Activated T-cell treated with anti-CD3 and anti-CD28 coated beads for 4 hours (primary cell): ENCODE results near the gene KRTAP5-2.
"Not testable (repeated sequence)": the region's sequence is repeated elsewhere in the genome, so short reads cannot be mapped to it uniquely, and the experiment has no call there.

Source experiments
- DNase-seq: peaks from one replicate; pipeline ENCODE4 v3.0.0-alpha.2; 2020

The KRTAP5-2 gene

GRCh38 chr11:1597994-1598380 lies at the start of gene KRTAP5-2:
Gene KRTAP5-2 (minus strand): TSS chr11:1598294. CDS start chr11:1598250, 44 bp downstream.
- DNase-seq, result no peak

- not testable (repeated sequence) for DNase-seq
Measured at GRCh38 chr11:1646540-1646939, 48.4 kb upstream of the KRTAP5-2 start.

- no peak for DNase-seq
Measured at GRCh38 chr11:1645357-1645821, 47.3 kb upstream of the KRTAP5-2 start.

- DNase-seq, result no peak
Measured at GRCh38 chr11:1644601-1645356, 46.7 kb upstream of the KRTAP5-2 start.

GRCh38 chr11:1643146-1643690 lies 45.1 kb upstream of the KRTAP5-2 start:
- DNase-seq, result no peak

- DNase-seq, result no peak
Measured at GRCh38 chr11:1642288-1643145, 44.4 kb upstream of the KRTAP5-2 start.

GRCh38 chr11:1641096-1641495 lies 43.0 kb upstream of the KRTAP5-2 start:
- DNase-seq, result no peak

- DNase-seq, result peak; percentile 12
Measured at GRCh38 chr11:1640076-1640946, 42.2 kb upstream of the KRTAP5-2 start.

GRCh38 chr11:1639666-1640065 lies 41.6 kb upstream of the KRTAP5-2 start:
- no peak for DNase-seq

GRCh38 chr11:1639102-1639620 lies 41.1 kb upstream of the KRTAP5-2 start:
- no peak for DNase-seq

GRCh38 chr11:1638344-1638743 lies 40.2 kb upstream of the KRTAP5-2 start:
- no peak for DNase-seq

- no peak for DNase-seq
Measured at GRCh38 chr11:1637628-1638027, 39.5 kb upstream of the KRTAP5-2 start.

GRCh38 chr11:1636291-1636950 lies 38.3 kb upstream of the KRTAP5-2 start:
- DNase-seq, result no peak

- no peak for DNase-seq
Measured at GRCh38 chr11:1633864-1634263, 35.8 kb upstream of the KRTAP5-2 start.

- no peak for DNase-seq
Measured at GRCh38 chr11:1632053-1632714, 34.1 kb upstream of the KRTAP5-2 start.

- no peak for DNase-seq
Measured at GRCh38 chr11:1631066-1631568, 33.0 kb upstream of the KRTAP5-2 start.

GRCh38 chr11:1630271-1630670 lies 32.2 kb upstream of the KRTAP5-2 start:
- DNase-seq, result no peak

GRCh38 chr11:1629326-1630185 lies 31.5 kb upstream of the KRTAP5-2 start, which contains the start of gene KRTAP5-5:
Gene KRTAP5-5 (plus strand): TSS chr11:1629775. CDS start chr11:1629841, 66 bp downstream.
- DNase-seq, result no peak

- DNase-seq, result peak; percentile 36
Measured at GRCh38 chr11:1628506-1629325, 30.6 kb upstream of the KRTAP5-2 start.
